Esophagus squamous epithelium (tissue), 4 donors: Measurements from ENCODE around the gene ANO10.

Source experiments
- POLR2A ChIP-seq, 4 donors: fragments of 450-650 bp; IDR thresholded peaks; one replicate each; pipeline ENCODE4 v1.6.1; 2017; ENCODE audit warnings: antibody characterized with exemption in 4 of 4, mild to moderate bottlenecking in 4 of 4, moderate library complexity in 3 of 4
- TF ChIP-seq, protein P1 (sequence below), 6 experiments: fragments of 450-650 bp in 4 of 6; fragments of 200-600 bp in 2 of 6; sonication (generic) in 2 of 6; IDR thresholded peaks; one replicate each; pipeline ENCODE4 v1.5.1; 2016 to 2019; ENCODE audit warnings: antibody characterized with exemption in 6 of 6, mild to moderate bottlenecking in 4 of 6, moderate library complexity in 4 of 6

DNA sequence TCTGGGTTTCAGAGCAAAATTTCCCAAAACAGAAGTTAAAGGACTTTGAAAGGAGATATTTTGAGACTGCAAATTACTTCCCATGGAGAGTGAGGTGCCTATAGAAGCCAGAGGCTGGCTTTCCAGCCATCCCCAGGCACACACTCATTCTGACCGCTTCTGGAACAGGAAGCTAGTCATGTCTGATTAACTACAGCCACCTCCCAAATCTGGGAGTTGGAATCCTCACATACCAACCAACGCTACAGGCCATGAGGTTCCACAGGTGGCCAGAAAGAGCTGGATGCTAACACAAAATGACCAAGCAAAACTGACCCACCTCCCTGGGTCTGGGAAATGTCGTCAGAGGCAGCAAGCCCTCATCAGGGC is 248.3 kb downstream of the ANO10 start:
- TF ChIP-seq POLR2A (IDR thresholded peaks at IDR 0.05), result no peak
- TF ChIP-seq, protein P1, sequence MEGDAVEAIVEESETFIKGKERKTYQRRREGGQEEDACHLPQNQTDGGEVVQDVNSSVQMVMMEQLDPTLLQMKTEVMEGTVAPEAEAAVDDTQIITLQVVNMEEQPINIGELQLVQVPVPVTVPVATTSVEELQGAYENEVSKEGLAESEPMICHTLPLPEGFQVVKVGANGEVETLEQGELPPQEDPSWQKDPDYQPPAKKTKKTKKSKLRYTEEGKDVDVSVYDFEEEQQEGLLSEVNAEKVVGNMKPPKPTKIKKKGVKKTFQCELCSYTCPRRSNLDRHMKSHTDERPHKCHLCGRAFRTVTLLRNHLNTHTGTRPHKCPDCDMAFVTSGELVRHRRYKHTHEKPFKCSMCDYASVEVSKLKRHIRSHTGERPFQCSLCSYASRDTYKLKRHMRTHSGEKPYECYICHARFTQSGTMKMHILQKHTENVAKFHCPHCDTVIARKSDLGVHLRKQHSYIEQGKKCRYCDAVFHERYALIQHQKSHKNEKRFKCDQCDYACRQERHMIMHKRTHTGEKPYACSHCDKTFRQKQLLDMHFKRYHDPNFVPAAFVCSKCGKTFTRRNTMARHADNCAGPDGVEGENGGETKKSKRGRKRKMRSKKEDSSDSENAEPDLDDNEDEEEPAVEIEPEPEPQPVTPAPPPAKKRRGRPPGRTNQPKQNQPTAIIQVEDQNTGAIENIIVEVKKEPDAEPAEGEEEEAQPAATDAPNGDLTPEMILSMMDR (IDR thresholded peaks at IDR 0.05), result no peak
